BJ (cell line): ENCODE results near the gene ZMYM4. TPM values are rescaled to one million over a fixed set of nuclear protein-coding genes. Genes with fewer than 3 reads are reported as not detected.

Experiments used
- CTCF ChIA-PET: fragments of 350-600 bp; formaldehyde crosslinking; extraction: SDS; loops from one replicate; lab custom pipeline; 2021; ENCODE audit warnings: antibody characterized with exemption, inconsistent platforms; lab: Yijun Ruan, JAX
- POLR2A ChIA-PET: fragments of 300-600 bp; sonication (Branson Sonifier 250); formaldehyde crosslinking; extraction: SDS; loops from one replicate; lab custom pipeline; 2021; ENCODE audit warnings: antibody characterized with exemption; lab: Charles Lee
- DNase-seq: peaks from one replicate; pipeline ENCODE4 v3.0.0-alpha.2; 2011; ENCODE audit warnings: low read depth
- H3K27me3 ChIP-seq: 2 replicates; pipeline ENCODE4 v1.6.0; 2011; ENCODE audit warnings: low read length; ENCODE audit not compliant: control insufficient read depth, insufficient read depth
- H3K36me3 ChIP-seq: 2 replicates; pipeline ENCODE4 v1.5.1; 2011; ENCODE audit warnings: low read length; ENCODE audit not compliant: control insufficient read depth, insufficient read depth
- H3K4me3 ChIP-seq: 2 replicates; pipeline ENCODE4 v1.5.1; 2011; ENCODE audit warnings: low read depth, mild to moderate bottlenecking, control low read depth, low read length
- CTCF ChIP-seq: IDR thresholded peaks from 2 replicates; pipeline ENCODE4 v1.5.1; 2011; ENCODE audit warnings: low read depth, mild to moderate bottlenecking, control low read depth, inconsistent platforms, low read length, moderate library complexity; ENCODE audit not compliant: insufficient read depth
- polyA plus RNA-seq: library from polyadenylated mRNA; depleted of rRNA; stranded (reverse); fragments of >200 nt; gene quantifications from 2 replicates; pipeline ENCODE4 v1.2.3, GENCODE V29; 2011

The ZMYM4 gene
- polyA plus RNA-seq, 1 experiment = 19.2 TPM

- no peak for DNase-seq
- peaks cover 31% of the 10 kb centered on the region for H3K36me3 ChIP-seq
- CTCF ChIA-PET = interaction anchor here (6.0 kb wide), 1 partner anchor 15 kb away, joined by 31 read pairs; no protein-coding TSS in a partner anchor
- H3K4me3 ChIP-seq = no peak overlapping the region
- H3K27me3 ChIP-seq = no peaks in the 10 kb centered on the region
- no peak for TF ChIP-seq CTCF
- POLR2A ChIA-PET = no interaction called here
Observed at GRCh38 chr1:35436078-35436477, 167.6 kb downstream of the ZMYM4 start.

- Histone ChIP-seq H3K27me3 (no peaks in the 10 kb centered on the region), H3K36me3 (peaks cover 31% of the 10 kb centered on the region), H3K4me3 (no peak overlapping the region)
- CTCF ChIA-PET = interaction anchor here (6.0 kb wide), 1 partner anchor 14 kb away, joined by 31 read pairs; no protein-coding TSS in a partner anchor
- POLR2A ChIA-PET = no interaction called here
- no peak for DNase-seq
- no peak for TF ChIP-seq CTCF
Observed at GRCh38 chr1:35437200-35437599, 168.7 kb downstream of the ZMYM4 start.

GRCh38 chr1:35439626-35440025 is 171.1 kb downstream of the ZMYM4 start:
- peaks cover 28% of the 10 kb centered on the region for H3K36me3 ChIP-seq
- H3K27me3 ChIP-seq = no peaks in the 10 kb centered on the region
- ChIA-PET POLR2A (no interaction called here), CTCF (interaction anchor here (1.9 to 6.0 kb wide), 2 partner anchors 12 to 125 kb away, joined by 7 to 31 read pairs; no protein-coding TSS in a partner anchor)
- no peak for DNase-seq
- no peak overlapping the region for H3K4me3 ChIP-seq
- no peak for TF ChIP-seq CTCF

DNA sequence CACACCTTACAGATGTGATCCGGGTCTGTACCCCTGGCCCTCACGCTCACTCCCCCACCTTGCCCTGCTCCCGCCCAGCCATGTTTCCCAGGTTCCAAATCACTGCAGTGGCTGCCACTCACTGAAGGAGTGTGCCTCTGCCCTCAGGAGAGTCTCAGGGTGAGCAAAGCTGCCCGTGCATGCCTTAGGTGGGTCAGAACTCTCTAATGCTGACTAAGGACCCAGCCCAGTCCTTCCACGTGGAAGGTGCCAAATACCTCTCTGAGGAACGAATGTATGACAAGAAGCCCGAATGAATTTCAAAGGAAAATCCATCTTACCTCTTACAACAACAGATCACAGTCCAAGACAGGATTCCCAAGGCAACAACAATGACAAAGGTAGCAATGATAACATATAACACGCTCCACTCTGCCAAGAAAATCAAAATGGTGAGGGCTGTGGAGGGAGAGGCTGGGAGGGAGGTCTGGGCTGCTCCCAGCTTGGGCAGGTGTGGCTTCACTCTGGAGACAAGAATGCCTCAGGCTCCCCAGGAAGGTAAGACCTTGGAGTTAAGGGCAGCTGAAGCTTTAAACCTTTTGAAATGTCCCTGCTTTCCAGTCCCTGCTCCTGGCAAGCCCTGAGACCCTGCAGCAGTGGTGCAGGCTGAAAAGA is 173.5 kb downstream of the ZMYM4 start:
- Histone ChIP-seq H3K27me3 (no peaks in the 10 kb centered on the region), H3K36me3 (peaks cover 17% of the 10 kb centered on the region), H3K4me3 (no peak overlapping the region)
- no peak for TF ChIP-seq CTCF
- DNase-seq = no peak
- ChIA-PET POLR2A (interaction anchor here (0.6 kb wide), 1 partner anchor 259 kb away, joined by 5 read pairs; no protein-coding TSS in a partner anchor), CTCF (interaction anchor here (1.4 kb wide), 1 partner anchor 10 kb away, joined by 5 read pairs; no protein-coding TSS in a partner anchor)

DNA sequence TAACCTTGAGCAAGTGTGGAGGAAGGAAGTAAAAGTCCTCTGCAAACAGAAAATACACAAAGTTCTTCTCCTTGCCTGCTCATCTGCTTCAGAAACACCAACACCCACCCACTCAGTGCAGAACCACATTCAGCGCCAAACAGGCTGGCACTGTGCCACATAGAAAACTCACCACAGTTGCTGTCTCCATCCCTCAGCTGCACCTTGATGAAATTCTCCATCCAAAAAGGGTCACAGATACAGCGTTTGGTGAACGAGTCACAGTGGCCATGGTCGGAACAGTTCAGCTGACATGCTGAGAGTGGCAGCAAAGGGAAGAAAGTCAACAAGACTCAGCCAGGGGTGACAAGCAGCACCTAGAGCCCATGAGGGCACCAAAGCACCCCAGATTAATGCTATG is 174.2 kb downstream of the ZMYM4 start:
- no peak for TF ChIP-seq CTCF
- H3K4me3 ChIP-seq = no peak overlapping the region
- no peaks in the 10 kb centered on the region for H3K27me3 ChIP-seq
- peaks cover 17% of the 10 kb centered on the region for H3K36me3 ChIP-seq
- ChIA-PET POLR2A (no interaction called here), CTCF (interaction anchor here (1.2 to 1.4 kb wide), 2 partner anchors 9 to 122 kb away, joined by 3 to 5 read pairs; no protein-coding TSS in a partner anchor)
- DNase-seq = no peak
